K562 (cell line): ENCODE measurements around the gene ADARB2. TPM values are rescaled to one million over a fixed set of nuclear protein-coding genes. Genes with fewer than 3 reads are reported as not detected.

ENCODE experiments used
- CHD1 ChIP-seq: fragments of 200-600 bp; sonication (generic); IDR thresholded peaks from one replicate; pipeline ENCODE4 v1.6.1; 2012; ENCODE audit warnings: mild to moderate bottlenecking, moderate library complexity, low read length, inconsistent platforms
- HOMEZ ChIP-seq: fragments of 250-450 bp; sonication (Bioruptor Pico); IDR thresholded peaks from 2 replicates; pipeline ENCODE4 v1.4.0; 2020; ENCODE audit warnings: mild to moderate bottlenecking, moderate library complexity
- IFI16 ChIP-seq: fragments of 250-450 bp; sonication (Bioruptor Pico); IDR thresholded peaks from 2 replicates; pipeline ENCODE4 v2.1.2; 2022; ENCODE audit warnings: mild to moderate bottlenecking, inconsistent platforms
- SRSF7 ChIP-seq: fragments of 200-400 bp; formaldehyde crosslinking; optimal IDR thresholded peaks from 2 replicates; pipeline ENCODE3; 2017; ENCODE audit warnings: mild to moderate bottlenecking, low read depth, low read length
- TSHZ1 ChIP-seq: fragments of 250-450 bp; sonication (Bioruptor Pico); IDR thresholded peaks from 2 replicates; pipeline ENCODE4 v1.4.0; 2020; ENCODE audit warnings: mild to moderate bottlenecking, moderate library complexity
- ZNF232 ChIP-seq: sonication (generic); formaldehyde crosslinking; IDR thresholded peaks from 2 replicates; pipeline ENCODE4 v1.8.0; 2022; ENCODE audit warnings: mild to moderate bottlenecking, missing genetic modification reagents
- ZNF398 ChIP-seq: fragments of 250-450 bp; sonication (Bioruptor Pico); IDR thresholded peaks from 2 replicates; pipeline ENCODE4 v1.8.0; 2021; ENCODE audit warnings: moderate library complexity, mild to moderate bottlenecking, inconsistent platforms
- polyA plus RNA-seq, 8 experiments: library from polyadenylated mRNA; depleted of rRNA in 4 of 8; stranded (reverse) in 5 of 8; unstranded in 3 of 8; fragments of >200 nt; fragmentation: Nextera tagmentation in 2 of 8; fragmentation: Illumina TruSeq in 1 of 8; extraction: Ambion mirVana in 2 of 8; extraction: Trizol in 1 of 8; gene quantifications; 2 replicates each; pipeline versions ENCODE4 v1.2.1 to v1.2.3, GENCODE V29; 2011 to 2014; ENCODE audit warnings: inconsistent platforms in 1 of 8, missing spikeins in 1 of 8
- total RNA-seq, 7 experiments: library from RNA; depleted of rRNA in 6 of 7; stranded (reverse); fragments of >200 nt in 6 of 7; fragmentation: Illumina TruSeq in 2 of 7; extraction: Trizol in 2 of 7; gene quantifications; 2 replicates each; pipeline versions ENCODE4 v1.2.1 to v1.2.3, GENCODE V29; 2011 to 2021; ENCODE audit warnings: low replicate concordance in 1 of 7
- TF ChIP-seq, protein P1 (sequence below): fragments of 250-450 bp; sonication (Bioruptor Pico); IDR thresholded peaks from 2 replicates; pipeline ENCODE4 v1.4.0; 2020

ADARB2 gene
- total and polyA plus RNA-seq, 9 of the 15 experiments (the other 6 are each of a cell fraction or from before 2014, with no cell fraction given), result not detected

DNA sequence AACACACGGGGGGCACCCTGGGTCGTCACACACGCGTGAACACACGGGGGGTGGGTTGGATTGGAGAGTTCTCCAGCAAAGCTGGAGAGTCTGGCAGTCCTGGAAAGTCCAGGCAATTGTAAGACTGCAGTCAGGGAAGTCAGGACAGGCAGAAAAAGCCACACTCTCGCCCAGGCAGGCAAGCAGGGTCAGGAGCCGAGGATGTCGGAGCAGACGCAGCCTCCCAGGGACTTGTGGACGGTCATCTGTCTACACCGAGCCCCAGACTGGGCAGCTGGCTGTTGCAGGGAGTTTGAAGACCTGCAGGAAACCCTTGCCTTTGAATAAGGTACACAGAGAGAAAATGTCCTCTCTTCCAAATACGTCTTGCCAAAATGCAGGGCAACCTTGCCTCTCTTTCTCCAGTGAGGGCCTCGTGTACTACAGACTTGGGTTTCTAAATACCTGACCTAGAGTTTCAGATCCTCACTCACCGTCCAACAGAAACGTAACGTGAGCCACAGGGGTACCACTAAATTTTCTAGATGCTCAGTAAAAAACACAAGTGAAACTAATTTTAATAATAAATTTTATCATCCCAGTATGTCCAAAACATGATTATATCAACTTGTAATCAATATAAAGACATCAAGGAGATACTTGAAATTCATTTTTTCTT lies 176.7 kb downstream of the ADARB2 start (continued):
- TF ChIP-seq HOMEZ (CRISPR knock-in tag) (no peak), ZNF398 (no peak), SRSF7 (no peak), ZNF232 (no peak), TSHZ1 (CRISPR knock-in tag) (no peak), CHD1 (no peak), IFI16 (CRISPR knock-in tag) (no peak)
- TF ChIP-seq, protein P1, sequence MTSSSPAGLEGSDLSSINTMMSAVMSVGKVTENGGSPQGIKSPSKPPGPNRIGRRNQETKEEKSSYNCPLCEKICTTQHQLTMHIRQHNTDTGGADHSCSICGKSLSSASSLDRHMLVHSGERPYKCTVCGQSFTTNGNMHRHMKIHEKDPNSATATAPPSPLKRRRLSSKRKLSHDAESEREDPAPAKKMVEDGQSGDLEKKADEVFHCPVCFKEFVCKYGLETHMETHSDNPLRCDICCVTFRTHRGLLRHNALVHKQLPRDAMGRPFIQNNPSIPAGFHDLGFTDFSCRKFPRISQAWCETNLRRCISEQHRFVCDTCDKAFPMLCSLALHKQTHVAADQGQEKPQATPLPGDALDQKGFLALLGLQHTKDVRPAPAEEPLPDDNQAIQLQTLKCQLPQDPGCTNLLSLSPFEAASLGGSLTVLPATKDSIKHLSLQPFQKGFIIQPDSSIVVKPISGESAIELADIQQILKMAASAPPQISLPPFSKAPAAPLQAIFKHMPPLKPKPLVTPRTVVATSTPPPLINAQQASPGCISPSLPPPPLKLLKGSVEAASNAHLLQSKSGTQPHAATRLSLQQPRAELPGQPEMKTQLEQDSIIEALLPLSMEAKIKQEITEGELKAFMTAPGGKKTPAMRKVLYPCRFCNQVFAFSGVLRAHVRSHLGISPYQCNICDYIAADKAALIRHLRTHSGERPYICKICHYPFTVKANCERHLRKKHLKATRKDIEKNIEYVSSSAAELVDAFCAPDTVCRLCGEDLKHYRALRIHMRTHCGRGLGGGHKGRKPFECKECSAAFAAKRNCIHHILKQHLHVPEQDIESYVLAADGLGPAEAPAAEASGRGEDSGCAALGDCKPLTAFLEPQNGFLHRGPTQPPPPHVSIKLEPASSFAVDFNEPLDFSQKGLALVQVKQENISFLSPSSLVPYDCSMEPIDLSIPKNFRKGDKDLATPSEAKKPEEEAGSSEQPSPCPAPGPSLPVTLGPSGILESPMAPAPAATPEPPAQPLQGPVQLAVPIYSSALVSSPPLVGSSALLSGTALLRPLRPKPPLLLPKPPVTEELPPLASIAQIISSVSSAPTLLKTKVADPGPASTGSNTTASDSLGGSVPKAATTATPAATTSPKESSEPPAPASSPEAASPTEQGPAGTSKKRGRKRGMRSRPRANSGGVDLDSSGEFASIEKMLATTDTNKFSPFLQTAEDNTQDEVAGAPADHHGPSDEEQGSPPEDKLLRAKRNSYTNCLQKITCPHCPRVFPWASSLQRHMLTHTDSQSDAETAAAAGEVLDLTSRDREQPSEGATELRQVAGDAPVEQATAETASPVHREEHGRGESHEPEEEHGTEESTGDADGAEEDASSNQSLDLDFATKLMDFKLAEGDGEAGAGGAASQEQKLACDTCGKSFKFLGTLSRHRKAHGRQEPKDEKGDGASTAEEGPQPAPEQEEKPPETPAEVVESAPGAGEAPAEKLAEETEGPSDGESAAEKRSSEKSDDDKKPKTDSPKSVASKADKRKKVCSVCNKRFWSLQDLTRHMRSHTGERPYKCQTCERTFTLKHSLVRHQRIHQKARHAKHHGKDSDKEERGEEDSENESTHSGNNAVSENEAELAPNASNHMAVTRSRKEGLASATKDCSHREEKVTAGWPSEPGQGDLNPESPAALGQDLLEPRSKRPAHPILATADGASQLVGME (CRISPR knock-in tag), result no peak
